IMR-90 (cell line): ENCODE data around the gene SPTB. TPM values are rescaled to one million over a fixed set of nuclear protein-coding genes. Genes with fewer than 3 reads are reported as not detected.
A peak's percentile ranks its signal among the peaks of the same experiment; 100 is the strongest.

Experiments used
- ATAC-seq: fragments of 200-7000 bp; cut with Tn5 transposase; 2 replicates; pipeline ENCODE4 v1.9.1; 2020; ENCODE audit warnings: low read depth, mild to moderate bottlenecking, moderate library complexity
- BruUV-seq: library from RNA; stranded (reverse); fragments of 400-500 nt; replicated peaks from 2 replicates; lab custom pipeline; 2021; lab: Mats Ljungman, UMichigan
- CTCF ChIA-PET: fragments of 300-600 bp; formaldehyde crosslinking; extraction: SDS; loops from one replicate; lab custom pipeline; 2021; ENCODE audit warnings: antibody characterized with exemption; lab: Yijun Ruan, JAX
- POLR2A ChIA-PET: fragments of 300-600 bp; sonication (Branson Sonifier 250); formaldehyde crosslinking; loops from one replicate; lab custom pipeline; 2022; ENCODE audit warnings: antibody characterized with exemption; ENCODE audit not compliant: unreplicated experiment; lab: Charles Lee
- DNase-seq: peaks from one replicate; pipeline ENCODE4 v3.0.0; 2013
- H2AFZ ChIP-seq: replicated peaks from 2 replicates; pipeline ENCODE3; 2013; ENCODE audit warnings: low read length, mild to moderate bottlenecking; ENCODE audit not compliant: poor library complexity
- H2AK5ac ChIP-seq: 2 replicates; pipeline ENCODE4 v1.6.1; 2013; ENCODE audit warnings: low read depth, low read length, inconsistent platforms
- H2AK9ac ChIP-seq: replicated peaks from 2 replicates; pipeline ENCODE3; 2013; ENCODE audit warnings: mild to moderate bottlenecking, low read depth, low read length, moderate library complexity; ENCODE audit not compliant: poor library complexity
- H2BK120ac ChIP-seq: 2 replicates; pipeline ENCODE4 v1.6.1; 2013; ENCODE audit warnings: low read depth, low read length, inconsistent platforms
- H2BK15ac ChIP-seq: 3 replicates; pipeline ENCODE4 v1.6.1; 2013; ENCODE audit warnings: low read depth, low read length, inconsistent platforms
- H2BK20ac ChIP-seq: 2 replicates; pipeline ENCODE4 v1.6.1; 2013; ENCODE audit warnings: low read depth, mild to moderate bottlenecking, inconsistent platforms, low read length, moderate library complexity
- H2BK5ac ChIP-seq: 2 replicates; pipeline ENCODE4 v1.6.1; 2013; ENCODE audit warnings: mild to moderate bottlenecking, low read depth, low read length, inconsistent platforms; ENCODE audit not compliant: poor library complexity, severe bottlenecking
- H3K14ac ChIP-seq: replicated peaks from 2 replicates; pipeline ENCODE4 v1.6.1; 2013; ENCODE audit warnings: low read depth, low read length, inconsistent platforms
- H3K18ac ChIP-seq: 2 replicates; pipeline ENCODE4 v1.6.1; 2013; ENCODE audit warnings: low read depth, low read length, control low read depth
- H3K23ac ChIP-seq: 2 replicates; pipeline ENCODE4 v1.6.1; 2013; ENCODE audit warnings: low read depth, low read length, inconsistent platforms
- H3K27ac ChIP-seq: 2 replicates; pipeline ENCODE4 v1.5.1; 2013; ENCODE audit warnings: mild to moderate bottlenecking, control low read depth, low read length; ENCODE audit not compliant: insufficient read depth
- H3K27me3 ChIP-seq: 2 replicates; pipeline ENCODE4 v1.6.1; 2013; ENCODE audit warnings: low read length; ENCODE audit not compliant: control insufficient read depth, insufficient read depth
- H3K36me3 ChIP-seq: 2 replicates; pipeline ENCODE4 v1.6.1; 2013; ENCODE audit warnings: low read length, mixed read lengths; ENCODE audit not compliant: control insufficient read depth, insufficient read depth
- H3K4ac ChIP-seq: 2 replicates; pipeline ENCODE4 v1.6.1; 2013; ENCODE audit warnings: low read depth, low read length, inconsistent platforms
- H3K4me1 ChIP-seq: 2 replicates; pipeline ENCODE4 v1.6.1; 2013; ENCODE audit warnings: low read length, mixed read lengths; ENCODE audit not compliant: control insufficient read depth, insufficient read depth
- H3K4me2 ChIP-seq: 2 replicates; pipeline ENCODE4 v1.6.1; 2013; ENCODE audit warnings: low read depth, mild to moderate bottlenecking, control low read depth, low read length, moderate library complexity
- H3K4me3 ChIP-seq: 2 replicates; pipeline ENCODE4 v1.5.1; 2013; ENCODE audit warnings: low read depth, mild to moderate bottlenecking, control low read depth, low read length, moderate library complexity; ENCODE audit not compliant: insufficient read depth
- H3K56ac ChIP-seq: 2 replicates; pipeline ENCODE4 v1.6.1; 2013; ENCODE audit warnings: low read length, inconsistent platforms; ENCODE audit not compliant: insufficient read depth; ENCODE audit errors: extremely low read depth
- H3K79me1 ChIP-seq, 2 experiments: 2 replicates each; pipeline ENCODE4 v1.6.1; 2013; ENCODE audit warnings: low read length in 2 of 2, inconsistent platforms in 1 of 2, low read depth in 1 of 2
- H3K9ac ChIP-seq: 2 replicates; pipeline ENCODE4 v1.6.1; 2013; ENCODE audit warnings: low read depth, low read length, control low read depth
- H3K9me1 ChIP-seq: 2 replicates; pipeline ENCODE4 v1.6.1; 2013; ENCODE audit warnings: low read length, inconsistent platforms; ENCODE audit not compliant: insufficient read depth
- H3K9me3 ChIP-seq: 2 replicates; pipeline ENCODE4 v1.6.1; 2013; ENCODE audit warnings: low read length; ENCODE audit not compliant: control insufficient read depth, insufficient read depth
- H4K20me1 ChIP-seq: 2 replicates; pipeline ENCODE4 v1.6.1; 2013; ENCODE audit warnings: low read length, inconsistent platforms; ENCODE audit not compliant: insufficient read depth
- H4K5ac ChIP-seq: 2 replicates; pipeline ENCODE4 v1.6.1; 2013; ENCODE audit warnings: mild to moderate bottlenecking, low read depth, low read length, control low read depth
- H4K8ac ChIP-seq, 2 experiments: 2 replicates each; pipeline ENCODE4 v1.6.1; 2013; ENCODE audit warnings: low read depth in 2 of 2, low read length in 2 of 2, control low read depth in 1 of 2, inconsistent platforms in 1 of 2
- H4K91ac ChIP-seq: 2 replicates; pipeline ENCODE4 v1.6.1; 2013; ENCODE audit warnings: low read depth, low read length, inconsistent platforms; ENCODE audit not compliant: insufficient read depth
- BHLHE40 ChIP-seq: fragments of 150-350 bp; IDR thresholded peaks from 2 replicates; pipeline ENCODE4 v1.6.1; 2016; ENCODE audit warnings: mild to moderate bottlenecking, low read depth, low read length
- MAZ ChIP-seq: IDR thresholded peaks from 2 replicates; pipeline ENCODE4 v1.6.1; 2012; ENCODE audit warnings: low read depth, mild to moderate bottlenecking, low read length, improper control_type of control experiment, moderate library complexity, borderline replicate concordance
- RAD21 ChIP-seq: IDR thresholded peaks from 2 replicates; pipeline ENCODE4 v1.6.1; 2012; ENCODE audit warnings: low read length, improper control_type of control experiment
- RFX5 ChIP-seq: IDR thresholded peaks from 2 replicates; pipeline ENCODE4 v1.8.0; 2012; ENCODE audit warnings: low read depth, mild to moderate bottlenecking, low read length, moderate library complexity
- SMC3 ChIP-seq: fragments of 150-350 bp; IDR thresholded peaks from 2 replicates; pipeline ENCODE4 v1.6.1; 2016; ENCODE audit warnings: low read depth, mild to moderate bottlenecking, antibody characterized with exemption, low read length, moderate library complexity
- WGBS, 2 experiments: methylation state at CpG; one replicate each; pipeline versions ENCODE4 v1.1.5 to v1.1.7; 2013; ENCODE audit warnings: missing lambda C conversion rate in 2 of 2; ENCODE audit not compliant: insufficient read length in 1 of 2; ENCODE audit errors: extremely low coverage in 2 of 2; 5-methylcytosine and 5-hydroxymethylcytosine counted together
- dilution Hi-C: fragments of 300-500 bp; cut with HindIII; formaldehyde crosslinking; loops from one replicate; pipeline ENCODE4 v1.14.3; 2018; ENCODE audit warnings: low sequenced_read_pairs; ENCODE audit not compliant: unreplicated experiment
- in situ Hi-C: fragments of 300-500 bp; cut with MboI; formaldehyde crosslinking; loops from 3 replicates; pipeline ENCODE4 v1.14.3; 2019; ENCODE audit warnings: low sequenced_read_pairs, inconsistent platforms, mixed read lengths
- intact Hi-C: fragments of 100-400 bp; cut with micrococcal nuclease; formaldehyde crosslinking; loops from 2 replicates; pipeline ENCODE4 v1.10.0; 2022
- polyA plus RNA-seq, 3 experiments: library from polyadenylated mRNA; depleted of rRNA; stranded (reverse); fragments of >200 nt; gene quantifications; 2 replicates each; pipeline ENCODE4 v1.2.3, GENCODE V29; 2012; ENCODE audit warnings: low replicate concordance in 1 of 3
- total RNA-seq: library from RNA; depleted of rRNA; stranded (reverse); fragments of >200 nt; gene quantifications from 2 replicates; pipeline ENCODE4 v1.2.3, GENCODE V29; 2012

Gene SPTB
- total and polyA plus RNA-seq, 2 of the 4 experiments (the other 2 are of a cell fraction), result under 0.01 to 0.07 TPM

- TF ChIP-seq RFX5, result no peak
Measured at GRCh38 chr14:64704743-64705380, 174.8 kb downstream of the SPTB start (continued).

- Histone ChIP-seq H4K20me1 (peaks cover 26% of the 10 kb centered on the region), H2BK120ac (peak within 1 kb of the TSS; percentile 64; the same call in 1 of the 2 replicates), H3K36me3 (no peaks in the 10 kb centered on the region), H3K27ac (peak within 1 kb of the TSS; percentile 38; the same call in 1 of the 2 replicates), H2AK9ac (peak within 1 kb of the TSS; percentile 80), H2AK5ac (peak within 1 kb of the TSS; percentile 40), H4K5ac (no peak within 1 kb of the TSS), H3K14ac (peak within 1 kb of the TSS; percentile 69), H3K4me3 (peak within 1 kb of the TSS; percentile 82), H3K56ac (no peak within 1 kb of the TSS; the same call in 1 of the 2 replicates), H3K79me1 (peaks cover 5 to 39% of the 10 kb centered on the region in 2 experiments; a peak in 3 of 4 replicates), H3K9me1 (peaks cover 11% of the 10 kb centered on the region), H3K4me2 (peak within 1 kb of the TSS; percentile 88), H3K27me3 (peaks cover 33% of the 10 kb centered on the region), H2BK15ac (no peak within 1 kb of the TSS), H3K4me1 (peaks cover 13% of the 10 kb centered on the region; the same call in 1 of the 2 replicates), H3K9ac (peak within 1 kb of the TSS; percentile 64), H2AFZ (peak within 1 kb of the TSS; percentile 92), H3K18ac (no peak within 1 kb of the TSS; the same call in 1 of the 2 replicates), H2BK5ac (no peak within 1 kb of the TSS), H3K23ac (peak within 1 kb of the TSS; percentile 70), H3K4ac (peak within 1 kb of the TSS; percentile 66), H4K8ac (peak within 1 kb of the TSS; percentile 64 to 74; a peak in 2 of 4 replicates), H3K9me3 (no peaks in the 10 kb centered on the region), H4K91ac (no peak within 1 kb of the TSS; the same call in 1 of the 2 replicates), H2BK20ac (no peak within 1 kb of the TSS)
- no TSS peak for BruUV-seq
- peak; percentile 69 for DNase-seq
- POLR2A ChIA-PET, result no interaction called here
- in situ Hi-C loops, result no loop called here
- dilution Hi-C loops, result no loop called here
- TF ChIP-seq RAD21, result 0 out of 2 replicates have a peak, but pooled peaks have one; percentile 7
- TF ChIP-seq MAZ, result peak; percentile 80; the same call in 1 of the 2 replicates
- TF ChIP-seq SMC3, result no peak
- TF ChIP-seq BHLHE40, result no peak
- CTCF ChIA-PET, result no interaction called here
- intact Hi-C loops, result no loop called here
- WGBS, 2 experiments, result 1% methylated on average over 25 of the region's 69 CpGs; no CpG with 5 or more reads in 1 of the 2 experiments
- peak; percentile 91 for ATAC-seq
Measured at GRCh38 chr14:64704143-64704742, 175.5 kb downstream of the SPTB start, which contains the start of gene PLEKHG3. TSS of gene PLEKHG3 (plus strand) at chr14:64704424. CDS start at chr14:64727632, 23,208 bp downstream.
